Gastroesophageal sphincter (tissue), 3 donors: ENCODE measurements around the gene RFX2.

Experiments
- POLR2A ChIP-seq, 2 donors: fragments of 450-650 bp; IDR thresholded peaks; one replicate each; pipeline ENCODE4 v1.6.1; 2017; ENCODE audit warnings: antibody characterized with exemption in 2 of 2, mild to moderate bottlenecking in 2 of 2, moderate library complexity in 1 of 2
- POLR2AphosphoS5 ChIP-seq: sonication (generic); formaldehyde crosslinking; IDR thresholded peaks from one replicate; pipeline ENCODE4 v1.6.1; 2017; ENCODE audit warnings: antibody characterized with exemption
- TF ChIP-seq, protein P1 (sequence below), 4 experiments: fragments of 200-600 bp in 2 of 4; fragments of 450-650 bp in 2 of 4; sonication (generic) in 1 of 4; IDR thresholded peaks; one replicate each; pipeline ENCODE4 v1.5.1; 2017 to 2019; ENCODE audit warnings: antibody characterized with exemption in 4 of 4, mild to moderate bottlenecking in 2 of 4, moderate library complexity in 2 of 4

DNA sequence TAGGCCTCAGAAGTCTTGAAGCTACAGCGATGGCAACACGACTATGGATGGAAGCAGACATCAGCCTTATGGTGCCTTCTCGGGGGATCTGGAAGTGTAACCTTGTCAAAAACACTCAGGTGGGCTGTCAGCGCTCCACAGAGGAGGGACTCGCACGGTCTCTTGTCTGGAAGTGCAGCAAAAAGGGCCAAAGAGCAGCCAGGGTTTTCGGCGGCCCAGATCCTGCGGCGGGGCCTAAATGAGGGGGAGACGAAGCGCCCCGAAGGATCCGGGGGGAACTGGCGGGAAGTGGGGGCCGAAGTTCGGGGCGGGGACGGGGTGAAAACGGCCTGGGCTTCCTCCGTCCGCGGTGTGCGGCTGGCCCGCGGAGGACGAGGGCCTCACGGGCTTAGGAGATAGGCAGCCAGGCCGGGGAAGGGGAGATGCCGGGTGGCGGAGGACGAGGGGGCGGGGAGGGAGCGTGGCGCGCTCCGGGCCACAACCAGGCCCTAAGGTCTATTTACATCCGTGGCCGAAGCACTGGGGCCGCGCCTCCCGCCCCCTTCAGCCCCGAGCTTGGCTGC is 133.0 kb downstream of the RFX2 start:
- TF ChIP-seq POLR2A (IDR thresholded peaks at IDR 0.05) = no peak
- TF ChIP-seq, protein P1, sequence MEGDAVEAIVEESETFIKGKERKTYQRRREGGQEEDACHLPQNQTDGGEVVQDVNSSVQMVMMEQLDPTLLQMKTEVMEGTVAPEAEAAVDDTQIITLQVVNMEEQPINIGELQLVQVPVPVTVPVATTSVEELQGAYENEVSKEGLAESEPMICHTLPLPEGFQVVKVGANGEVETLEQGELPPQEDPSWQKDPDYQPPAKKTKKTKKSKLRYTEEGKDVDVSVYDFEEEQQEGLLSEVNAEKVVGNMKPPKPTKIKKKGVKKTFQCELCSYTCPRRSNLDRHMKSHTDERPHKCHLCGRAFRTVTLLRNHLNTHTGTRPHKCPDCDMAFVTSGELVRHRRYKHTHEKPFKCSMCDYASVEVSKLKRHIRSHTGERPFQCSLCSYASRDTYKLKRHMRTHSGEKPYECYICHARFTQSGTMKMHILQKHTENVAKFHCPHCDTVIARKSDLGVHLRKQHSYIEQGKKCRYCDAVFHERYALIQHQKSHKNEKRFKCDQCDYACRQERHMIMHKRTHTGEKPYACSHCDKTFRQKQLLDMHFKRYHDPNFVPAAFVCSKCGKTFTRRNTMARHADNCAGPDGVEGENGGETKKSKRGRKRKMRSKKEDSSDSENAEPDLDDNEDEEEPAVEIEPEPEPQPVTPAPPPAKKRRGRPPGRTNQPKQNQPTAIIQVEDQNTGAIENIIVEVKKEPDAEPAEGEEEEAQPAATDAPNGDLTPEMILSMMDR (IDR thresholded peaks at IDR 0.05) = no peak
- no peak for TF ChIP-seq POLR2AphosphoS5
